ENCODE results near the gene HSPA5.

Gene HSPA5

DNA sequence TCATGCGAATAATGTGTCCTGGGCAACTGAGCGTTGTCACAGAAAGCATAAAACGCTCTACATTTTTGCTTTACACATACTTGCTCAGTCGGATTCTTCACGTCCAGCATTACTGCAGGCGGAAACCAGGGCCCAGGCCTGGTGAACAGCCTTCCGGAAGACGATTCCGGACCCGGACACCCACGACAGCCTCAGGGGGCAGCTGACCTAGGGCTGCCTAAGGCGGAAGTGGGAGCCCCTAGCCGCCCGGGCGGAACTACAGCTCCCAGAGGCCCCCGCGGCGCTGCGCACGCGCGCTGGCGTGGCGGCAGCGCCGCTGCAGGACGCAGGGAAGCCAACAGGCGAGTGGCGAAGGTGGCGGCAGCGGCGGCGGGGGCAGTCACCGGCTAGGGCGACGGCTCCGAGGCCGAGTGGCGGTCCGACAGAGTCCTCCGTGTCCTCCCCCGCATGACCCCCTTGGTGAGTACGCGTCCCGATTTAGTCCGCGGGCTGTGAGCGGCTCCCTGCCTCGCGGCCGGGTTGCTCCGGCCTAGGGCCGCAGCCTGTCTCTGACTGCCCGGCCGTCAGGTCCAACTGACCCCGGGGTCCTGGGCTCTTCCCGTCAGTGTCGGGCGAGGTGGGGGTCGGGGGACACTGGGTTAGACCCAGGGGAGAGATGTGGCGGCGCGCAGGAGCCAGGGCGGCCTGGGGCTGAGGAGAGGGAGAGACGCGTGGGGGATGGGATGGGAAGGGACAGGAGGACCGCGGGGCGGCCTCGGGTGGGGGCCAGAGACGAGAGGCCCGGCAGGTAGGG, 20.6 kb upstream of the HSPA5 start, which contains the start of gene GAPVD1:
Gene GAPVD1, plus strand, starts transcription at position 326 of the 793 bp plus-strand sequence. CDS start 37,096 bp downstream, outside the sequence.
- peaks cover 15% of the 10 kb centered on the region; the same call in 1 of the 2 replicates for H3K36me3 ChIP-seq
- H3K27me3 ChIP-seq: no peaks in the 10 kb centered on the region
- TF ChIP-seq, protein P1, sequence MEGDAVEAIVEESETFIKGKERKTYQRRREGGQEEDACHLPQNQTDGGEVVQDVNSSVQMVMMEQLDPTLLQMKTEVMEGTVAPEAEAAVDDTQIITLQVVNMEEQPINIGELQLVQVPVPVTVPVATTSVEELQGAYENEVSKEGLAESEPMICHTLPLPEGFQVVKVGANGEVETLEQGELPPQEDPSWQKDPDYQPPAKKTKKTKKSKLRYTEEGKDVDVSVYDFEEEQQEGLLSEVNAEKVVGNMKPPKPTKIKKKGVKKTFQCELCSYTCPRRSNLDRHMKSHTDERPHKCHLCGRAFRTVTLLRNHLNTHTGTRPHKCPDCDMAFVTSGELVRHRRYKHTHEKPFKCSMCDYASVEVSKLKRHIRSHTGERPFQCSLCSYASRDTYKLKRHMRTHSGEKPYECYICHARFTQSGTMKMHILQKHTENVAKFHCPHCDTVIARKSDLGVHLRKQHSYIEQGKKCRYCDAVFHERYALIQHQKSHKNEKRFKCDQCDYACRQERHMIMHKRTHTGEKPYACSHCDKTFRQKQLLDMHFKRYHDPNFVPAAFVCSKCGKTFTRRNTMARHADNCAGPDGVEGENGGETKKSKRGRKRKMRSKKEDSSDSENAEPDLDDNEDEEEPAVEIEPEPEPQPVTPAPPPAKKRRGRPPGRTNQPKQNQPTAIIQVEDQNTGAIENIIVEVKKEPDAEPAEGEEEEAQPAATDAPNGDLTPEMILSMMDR (IDR thresholded peaks at IDR 0.05; ENCODE audit: low read depth, low read length): peak; percentile 20
- H3K4me1 ChIP-seq: peaks cover 2% of the 10 kb centered on the region; the same call in 1 of the 2 replicates
- peak; percentile 96 for DNase-seq
- peak within 1 kb of the TSS; percentile 98 for H3K4me3 ChIP-seq (ENCODE audit: low read depth, low read length)
- H3K9me3 ChIP-seq: no peaks in the 10 kb centered on the region

DNA sequence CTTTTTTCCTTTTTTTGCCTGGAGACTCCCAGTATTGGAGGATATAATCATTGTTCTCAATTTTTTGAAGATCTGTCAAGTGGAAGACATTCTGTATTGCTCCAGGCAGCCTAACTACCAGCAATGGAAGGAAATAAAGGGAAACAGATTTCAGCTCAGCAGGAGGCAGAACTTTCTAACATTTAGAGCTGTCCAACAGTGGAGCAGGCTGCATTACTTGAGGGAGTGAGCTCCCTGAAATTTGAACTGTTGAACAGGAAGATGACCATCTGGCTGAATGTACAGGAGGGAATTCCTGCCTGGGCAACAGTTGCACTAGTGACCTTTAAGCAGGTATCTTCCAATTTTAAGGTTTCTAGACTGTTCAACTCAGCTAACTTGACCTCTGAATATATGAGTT, 19.4 kb upstream of the HSPA5 start:
- no peak for DNase-seq
- Histone ChIP-seq H3K4me1 (peaks cover 2% of the 10 kb centered on the region; the same call in 1 of the 2 replicates), H3K4me3 (ENCODE audit: low read depth, low read length) (no peak overlapping the region), H3K9me3 (no peaks in the 10 kb centered on the region), H3K27me3 (no peaks in the 10 kb centered on the region), H3K36me3 (peaks cover 12% of the 10 kb centered on the region; the same call in 1 of the 2 replicates)
- TF ChIP-seq, protein P1 (IDR thresholded peaks at IDR 0.05; ENCODE audit: low read depth, low read length): no peak

DNA sequence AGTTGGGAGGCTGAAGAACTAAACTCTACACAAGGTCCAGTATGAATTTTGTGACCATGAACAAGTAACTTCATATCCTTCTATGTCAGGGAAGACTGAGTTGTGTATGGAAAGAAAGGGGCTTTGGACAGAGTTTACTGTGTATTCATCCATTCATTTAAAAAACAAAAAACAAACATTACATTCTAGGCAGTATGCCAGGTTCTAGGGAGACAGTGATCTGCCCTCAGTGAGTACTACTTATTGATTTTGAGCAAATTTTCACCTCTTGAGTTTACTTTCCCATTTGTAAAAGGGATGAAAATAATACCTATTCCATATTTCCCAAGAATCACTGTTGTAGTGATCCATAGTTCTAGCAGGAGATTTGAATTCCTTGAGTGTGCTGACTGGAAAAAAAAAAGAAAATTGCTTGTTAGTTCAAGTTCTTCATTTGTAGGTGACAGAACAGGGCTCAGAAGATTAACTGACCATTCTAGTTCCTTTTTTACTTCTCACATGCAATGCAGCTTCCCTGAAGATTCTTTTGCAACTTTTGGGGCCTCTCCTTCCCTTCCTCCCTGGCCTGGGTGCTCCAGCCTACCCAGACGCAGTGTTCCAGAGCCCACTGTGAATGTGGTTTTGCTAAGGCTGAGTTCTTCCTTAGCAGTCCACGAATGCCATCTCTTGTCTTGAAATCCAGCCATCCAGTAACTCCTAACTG, 17.8 kb upstream of the HSPA5 start:
- Histone ChIP-seq H3K36me3 (peaks cover 2% of the 10 kb centered on the region; the same call in 1 of the 2 replicates), H3K4me1 (peaks cover 2% of the 10 kb centered on the region; the same call in 1 of the 2 replicates), H3K9me3 (no peaks in the 10 kb centered on the region), H3K4me3 (ENCODE audit: low read depth, low read length) (no peak overlapping the region), H3K27me3 (no peaks in the 10 kb centered on the region)
- DNase-seq: no peak
- TF ChIP-seq, protein P1 (IDR thresholded peaks at IDR 0.05; ENCODE audit: low read depth, low read length): no peak

DNA sequence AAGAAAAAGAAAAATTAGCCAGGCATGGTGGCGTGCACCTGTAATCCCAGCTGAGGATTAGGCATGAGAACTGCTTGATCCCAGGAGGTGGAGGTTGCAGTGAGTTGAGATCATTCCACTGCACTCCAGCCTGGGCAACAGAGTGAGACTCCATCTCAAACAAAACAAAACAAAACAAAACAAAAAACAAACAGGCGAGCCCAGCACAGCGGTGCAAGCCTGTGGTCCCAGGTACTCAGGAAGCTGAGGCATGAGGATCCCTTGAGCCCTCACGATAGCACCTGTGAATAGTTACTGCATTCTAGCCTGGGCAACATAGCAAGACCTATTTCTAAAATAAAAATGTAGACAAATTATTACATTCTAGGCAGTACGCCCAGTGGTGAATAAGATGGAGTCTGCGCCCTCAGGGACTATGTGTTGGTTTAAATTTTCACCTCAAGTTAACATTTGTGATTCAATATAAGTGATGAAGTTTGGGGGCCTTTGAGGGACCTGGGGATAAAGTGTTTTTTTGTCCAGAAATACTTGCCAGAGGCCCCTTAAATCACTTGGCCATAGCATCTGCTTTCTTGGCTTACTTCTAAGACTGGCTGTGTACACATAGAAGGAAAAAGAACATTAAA, 17.1 kb upstream of the HSPA5 start:
- peaks cover 2% of the 10 kb centered on the region; the same call in 1 of the 2 replicates for H3K4me1 ChIP-seq
- TF ChIP-seq, protein P1 (IDR thresholded peaks at IDR 0.05; ENCODE audit: low read depth, low read length): no peak
- no peak overlapping the region for H3K4me3 ChIP-seq (ENCODE audit: low read depth, low read length)
- H3K36me3 ChIP-seq: no peaks in the 10 kb centered on the region
- no peak for DNase-seq
- H3K27me3 ChIP-seq: no peaks in the 10 kb centered on the region
- H3K9me3 ChIP-seq: no peaks in the 10 kb centered on the region

DNA sequence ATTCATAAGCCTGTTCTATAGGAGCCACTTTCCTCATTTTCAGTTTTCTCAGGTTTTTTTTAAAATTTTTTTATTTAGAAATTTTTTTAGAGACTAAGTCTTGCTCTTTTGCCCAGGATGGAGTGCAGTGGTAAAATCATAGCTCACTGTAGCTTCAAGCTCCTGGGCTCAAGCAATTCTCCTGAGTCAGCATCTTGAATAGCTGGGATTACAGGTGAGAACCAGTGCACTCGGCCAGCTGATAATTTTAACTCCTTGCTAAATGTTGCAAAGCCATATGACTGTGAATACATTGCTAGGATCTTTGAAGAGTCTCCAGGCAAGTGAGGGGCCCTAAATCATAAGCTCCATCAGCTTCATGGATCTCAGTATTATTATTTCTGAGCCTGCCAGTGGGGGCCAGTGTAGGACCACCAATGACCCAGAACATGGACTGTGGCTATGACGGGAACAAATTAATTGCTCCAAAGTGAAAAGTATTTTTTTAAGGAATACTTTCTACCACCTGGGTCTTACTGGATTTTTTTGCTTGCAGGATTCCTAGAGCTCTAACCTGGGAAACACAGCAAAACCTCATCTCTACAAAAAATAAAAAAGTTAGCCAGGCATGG, 14.7 kb upstream of the HSPA5 start:
- DNase-seq: peak; percentile 53
- Histone ChIP-seq H3K27me3 (no peaks in the 10 kb centered on the region), H3K36me3 (no peaks in the 10 kb centered on the region), H3K9me3 (no peaks in the 10 kb centered on the region), H3K4me1 (no peaks in the 10 kb centered on the region), H3K4me3 (ENCODE audit: low read depth, low read length) (no peak overlapping the region)
- TF ChIP-seq, protein P1 (IDR thresholded peaks at IDR 0.05; ENCODE audit: low read depth, low read length): peak; percentile 63
